ENCODE data around the gene KAZN. TPM values are rescaled to one million over a fixed set of nuclear protein-coding genes. Genes with fewer than 3 reads are reported as not detected.

Gene KAZN
- total and polyA plus RNA-seq, 2 donors (not counting 1 experiment from before 2014, with no cell fraction given) = 3.4 to 5.0 TPM

- Histone ChIP-seq H3K36me3 (ENCODE audit: control insufficient read depth, insufficient read depth, low read length) (no peaks in the 10 kb centered on the region), H3K27me3 (ENCODE audit: control insufficient read depth, insufficient read depth, low read length) (no peaks in the 10 kb centered on the region), H3K27ac (ENCODE audit: insufficient read depth, low read length) (no peak overlapping the region), H3K4me1 (ENCODE audit: control insufficient read depth, extremely low read depth, insufficient read depth, low read length) (no peaks in the 10 kb centered on the region), H3K9ac (ENCODE audit: insufficient read depth, low read length) (no peak overlapping the region), H3K4me2 (ENCODE audit: extremely low read depth, insufficient read depth, low read length) (no peak overlapping the region), H3K4me3 (replicated peaks in 1 of 4; ENCODE audit: control extremely low read depth in 1 of 4, insufficient read depth in 1 of 4, low read depth in 3 of 4, low read length in 4 of 4) (no peak overlapping the region), H4K20me1 (ENCODE audit: control insufficient read depth, extremely low read depth, insufficient read depth, low read length) (no peaks in the 10 kb centered on the region), H3K9me3 (ENCODE audit: control insufficient read depth, insufficient read depth, low read depth, low read length) (no peaks in the 10 kb centered on the region), H2AFZ (ENCODE audit: low read length) (no peak overlapping the region), H3K79me2 (ENCODE audit: control insufficient read depth, insufficient read depth, low read length) (no peaks in the 10 kb centered on the region)
- TF ChIP-seq, protein P1, sequence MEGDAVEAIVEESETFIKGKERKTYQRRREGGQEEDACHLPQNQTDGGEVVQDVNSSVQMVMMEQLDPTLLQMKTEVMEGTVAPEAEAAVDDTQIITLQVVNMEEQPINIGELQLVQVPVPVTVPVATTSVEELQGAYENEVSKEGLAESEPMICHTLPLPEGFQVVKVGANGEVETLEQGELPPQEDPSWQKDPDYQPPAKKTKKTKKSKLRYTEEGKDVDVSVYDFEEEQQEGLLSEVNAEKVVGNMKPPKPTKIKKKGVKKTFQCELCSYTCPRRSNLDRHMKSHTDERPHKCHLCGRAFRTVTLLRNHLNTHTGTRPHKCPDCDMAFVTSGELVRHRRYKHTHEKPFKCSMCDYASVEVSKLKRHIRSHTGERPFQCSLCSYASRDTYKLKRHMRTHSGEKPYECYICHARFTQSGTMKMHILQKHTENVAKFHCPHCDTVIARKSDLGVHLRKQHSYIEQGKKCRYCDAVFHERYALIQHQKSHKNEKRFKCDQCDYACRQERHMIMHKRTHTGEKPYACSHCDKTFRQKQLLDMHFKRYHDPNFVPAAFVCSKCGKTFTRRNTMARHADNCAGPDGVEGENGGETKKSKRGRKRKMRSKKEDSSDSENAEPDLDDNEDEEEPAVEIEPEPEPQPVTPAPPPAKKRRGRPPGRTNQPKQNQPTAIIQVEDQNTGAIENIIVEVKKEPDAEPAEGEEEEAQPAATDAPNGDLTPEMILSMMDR (conservative IDR thresholded peaks at IDR 0.05 in 1 of 2, IDR thresholded peaks at IDR 0.05 in 1 of 2; ENCODE audit: low read depth in 1 of 2, low read length in 2 of 2) = no peak
- TF ChIP-seq EZH2 (IDR thresholded peaks at IDR 0.05; ENCODE audit: low read length, missing control alignments) = no peak
- DNase-seq (ENCODE audit: low read depth in 2 of 2) = no peak
These were observed 79.6 kb downstream of the KAZN start for GRCh38 chr1:14678011-14678638.

- Histone ChIP-seq H3K27ac (ENCODE audit: insufficient read depth, low read length) (no peak overlapping the region), H3K27me3 (ENCODE audit: control insufficient read depth, insufficient read depth, low read length) (no peaks in the 10 kb centered on the region), H4K20me1 (ENCODE audit: control insufficient read depth, extremely low read depth, insufficient read depth, low read length) (no peaks in the 10 kb centered on the region), H3K4me2 (ENCODE audit: extremely low read depth, insufficient read depth, low read length) (no peak overlapping the region), H2AFZ (ENCODE audit: low read length) (no peak overlapping the region), H3K9ac (ENCODE audit: insufficient read depth, low read length) (no peak overlapping the region), H3K9me3 (ENCODE audit: control insufficient read depth, insufficient read depth, low read depth, low read length) (no peaks in the 10 kb centered on the region), H3K4me1 (ENCODE audit: control insufficient read depth, extremely low read depth, insufficient read depth, low read length) (no peaks in the 10 kb centered on the region), H3K4me3 (replicated peaks in 1 of 4; ENCODE audit: control extremely low read depth in 1 of 4, insufficient read depth in 1 of 4, low read depth in 3 of 4, low read length in 4 of 4) (no peak overlapping the region), H3K36me3 (ENCODE audit: control insufficient read depth, insufficient read depth, low read length) (no peaks in the 10 kb centered on the region), H3K79me2 (ENCODE audit: control insufficient read depth, insufficient read depth, low read length) (no peaks in the 10 kb centered on the region)
- no peak for TF ChIP-seq EZH2 (IDR thresholded peaks at IDR 0.05; ENCODE audit: low read length, missing control alignments)
- TF ChIP-seq, protein P1 (conservative IDR thresholded peaks at IDR 0.05 in 1 of 2, IDR thresholded peaks at IDR 0.05 in 1 of 2; ENCODE audit: low read depth in 1 of 2, low read length in 2 of 2) = no peak
- no peak for DNase-seq (ENCODE audit: low read depth in 2 of 2)
These were observed 80.7 kb downstream of the KAZN start for GRCh38 chr1:14679027-14679688.

GRCh38 chr1:14681182-14681581, 82.7 kb downstream of the KAZN start:
- Histone ChIP-seq H3K9ac (ENCODE audit: insufficient read depth, low read length) (no peak overlapping the region), H3K79me2 (ENCODE audit: control insufficient read depth, insufficient read depth, low read length) (no peaks in the 10 kb centered on the region), H2AFZ (ENCODE audit: low read length) (no peak overlapping the region), H3K4me1 (ENCODE audit: control insufficient read depth, extremely low read depth, insufficient read depth, low read length) (no peaks in the 10 kb centered on the region), H3K27me3 (ENCODE audit: control insufficient read depth, insufficient read depth, low read length) (no peaks in the 10 kb centered on the region), H3K4me2 (ENCODE audit: extremely low read depth, insufficient read depth, low read length) (no peak overlapping the region), H3K27ac (ENCODE audit: insufficient read depth, low read length) (no peak overlapping the region), H3K4me3 (replicated peaks in 1 of 4; ENCODE audit: control extremely low read depth in 1 of 4, insufficient read depth in 1 of 4, low read depth in 3 of 4, low read length in 4 of 4) (no peak overlapping the region), H3K9me3 (ENCODE audit: control insufficient read depth, insufficient read depth, low read depth, low read length) (no peaks in the 10 kb centered on the region), H4K20me1 (ENCODE audit: control insufficient read depth, extremely low read depth, insufficient read depth, low read length) (no peaks in the 10 kb centered on the region), H3K36me3 (ENCODE audit: control insufficient read depth, insufficient read depth, low read length) (no peaks in the 10 kb centered on the region)
- TF ChIP-seq EZH2 (IDR thresholded peaks at IDR 0.05; ENCODE audit: low read length, missing control alignments) = no peak
- TF ChIP-seq, protein P1 (conservative IDR thresholded peaks at IDR 0.05 in 1 of 2, IDR thresholded peaks at IDR 0.05 in 1 of 2; ENCODE audit: low read depth in 1 of 2, low read length in 2 of 2) = no peak
- DNase-seq (ENCODE audit: low read depth in 2 of 2) = peak in 1 of 2 donors; percentile 37

Measured in fibroblast of lung (primary cell).